CD4-positive, alpha-beta T cell treated with Interleukin-17A for 4 hours (primary cell): ENCODE measurements around the gene KLF17.
"Not testable (repeated sequence)": the region's sequence is repeated elsewhere in the genome, so short reads cannot be mapped to it uniquely, and the experiment has no call there.

Experiments used
- DNase-seq: peaks from one replicate; pipeline ENCODE4 v3.0.0-alpha.2; 2020; ENCODE audit warnings: mixed read lengths

KLF17 gene

GRCh38 chr1:44110916-44111315 is 7.7 kb upstream of the KLF17 start:
- DNase-seq = no peak

GRCh38 chr1:44111861-44112260 is 6.8 kb upstream of the KLF17 start:
- no peak for DNase-seq

- no peak for DNase-seq
Observed at GRCh38 chr1:44112486-44112885, 6.1 kb upstream of the KLF17 start.

GRCh38 chr1:44113095-44113609 is 5.5 kb upstream of the KLF17 start:
- DNase-seq = no peak

GRCh38 chr1:44114098-44114497 is 4.5 kb upstream of the KLF17 start:
- DNase-seq = no peak

DNA sequence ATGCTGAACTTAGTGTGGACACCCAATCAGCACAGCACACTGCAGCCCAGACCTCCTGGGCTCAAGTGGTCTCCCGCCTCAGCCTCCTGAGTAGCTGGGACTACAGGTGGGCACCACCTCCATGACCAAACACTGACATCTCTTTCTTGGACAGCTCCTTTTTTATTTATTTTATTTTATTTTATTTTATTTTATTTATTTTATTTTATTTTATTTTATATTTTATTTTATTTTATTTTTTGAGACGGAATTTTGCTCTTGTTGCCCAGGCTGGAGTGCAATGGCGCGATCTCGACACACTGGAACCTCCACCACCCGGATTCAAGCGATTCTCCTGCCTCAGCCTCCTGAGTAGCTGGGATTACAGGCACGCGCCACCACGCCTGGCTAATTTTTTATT is 1.3 kb upstream of the KLF17 start:
- not testable (repeated sequence) for DNase-seq

DNA sequence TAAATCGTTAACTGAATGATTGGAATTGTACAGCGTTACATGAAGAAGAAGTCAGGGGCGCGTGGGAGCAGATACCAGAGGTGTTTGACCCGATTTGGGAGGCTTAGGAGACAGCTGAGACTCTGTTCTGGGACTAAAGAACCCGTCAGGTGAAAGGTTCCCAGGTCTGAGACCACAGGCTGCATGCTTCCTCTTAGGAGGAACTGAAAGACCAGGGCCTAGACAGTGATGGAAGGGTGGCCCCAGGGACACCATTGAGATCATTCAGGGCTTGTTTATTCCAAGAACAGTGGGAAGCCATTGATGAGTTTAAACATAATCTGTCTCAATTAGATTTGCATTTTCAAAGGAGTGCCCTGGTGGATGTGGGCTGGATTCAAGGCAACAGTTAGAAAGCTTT is 904 bp downstream of the KLF17 start:
- DNase-seq = no peak

GRCh38 chr1:44120398-44120949 is 1.9 kb downstream of the KLF17 start:
- DNase-seq = no peak

GRCh38 chr1:44129616-44130500 is 11.2 kb downstream of the KLF17 start:
- no peak for DNase-seq

DNA sequence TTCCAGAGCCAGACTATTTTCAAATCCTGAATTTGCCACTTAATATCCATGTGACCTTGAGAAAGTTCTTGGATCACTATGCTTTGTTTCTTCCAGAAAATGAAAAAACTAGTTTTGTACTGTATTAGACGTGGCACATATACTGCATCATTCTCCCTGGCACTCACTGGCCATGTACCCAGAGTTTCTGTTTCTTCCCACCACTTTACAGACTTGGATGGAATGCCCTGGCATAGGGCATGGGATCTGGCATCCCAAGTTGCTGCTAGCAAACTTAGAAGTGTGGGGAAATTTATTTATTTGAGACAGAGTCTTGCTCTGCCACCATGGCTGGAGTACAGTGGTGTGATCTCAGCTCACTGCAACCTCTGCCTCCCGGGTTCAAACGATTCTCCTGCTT is 12.8 kb downstream of the KLF17 start:
- DNase-seq = no peak

GRCh38 chr1:44134071-44134920 is 15.7 kb downstream of the KLF17 start:
- DNase-seq = no peak

DNA sequence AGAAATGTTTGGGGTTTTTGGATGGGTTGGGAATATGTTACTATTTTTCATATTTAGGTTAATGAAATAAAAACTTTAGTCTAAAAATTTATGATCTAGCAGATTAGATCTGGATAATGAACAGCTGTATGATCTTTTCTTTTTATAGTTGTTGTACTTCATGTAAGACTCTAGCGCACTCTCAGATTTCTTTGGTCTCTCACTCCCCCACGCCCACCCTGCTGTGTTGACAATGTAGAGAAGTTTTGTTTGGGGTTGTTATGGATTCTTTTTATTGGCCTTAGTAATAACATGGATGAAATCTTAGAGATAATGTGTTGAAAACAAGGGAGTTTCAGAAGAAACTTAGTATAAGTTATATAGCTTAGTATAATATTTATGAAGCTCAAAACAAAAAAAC is 17.3 kb downstream of the KLF17 start:
- no peak for DNase-seq

DNA sequence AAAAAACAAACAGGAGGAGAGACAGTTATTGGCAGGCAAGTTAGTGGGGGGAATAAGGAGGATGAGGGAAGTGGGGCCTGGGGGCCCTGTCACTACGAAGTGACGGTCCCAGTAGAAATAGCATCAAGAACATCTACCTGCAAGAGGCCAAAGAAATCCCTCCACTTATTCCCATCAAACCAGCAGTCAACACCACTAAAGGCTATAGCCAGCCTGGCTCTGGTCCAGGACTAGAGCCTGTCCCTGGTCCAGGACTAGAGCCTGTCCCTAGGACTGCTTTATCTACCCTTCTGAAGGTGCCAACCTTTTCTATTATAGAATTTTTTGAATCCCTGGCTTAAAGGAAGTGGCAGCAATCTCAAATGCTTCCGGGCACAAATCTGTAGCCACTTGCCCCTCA is 19.6 kb downstream of the KLF17 start:
- DNase-seq = no peak

DNA sequence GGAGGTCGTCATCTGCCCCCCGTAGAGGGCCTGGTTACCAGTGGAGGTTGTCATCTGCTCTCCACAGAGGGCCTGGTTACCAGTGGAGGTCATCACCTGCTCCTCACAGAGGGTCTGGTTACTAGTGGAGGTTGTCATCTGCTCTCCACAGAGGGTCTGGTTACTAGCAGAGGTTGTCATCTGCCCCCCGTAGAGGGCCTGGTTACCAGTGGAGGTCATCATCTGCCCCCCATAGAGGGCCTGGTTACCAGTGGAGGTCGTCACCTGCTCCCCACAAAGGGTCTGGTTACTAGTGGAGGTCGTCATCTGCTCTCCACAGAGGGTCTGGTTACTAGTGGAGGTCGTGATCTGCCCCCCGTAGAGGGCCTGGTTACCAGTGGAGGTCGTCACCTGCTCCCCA is 20.9 kb downstream of the KLF17 start:
- DNase-seq = not testable (repeated sequence)

DNA sequence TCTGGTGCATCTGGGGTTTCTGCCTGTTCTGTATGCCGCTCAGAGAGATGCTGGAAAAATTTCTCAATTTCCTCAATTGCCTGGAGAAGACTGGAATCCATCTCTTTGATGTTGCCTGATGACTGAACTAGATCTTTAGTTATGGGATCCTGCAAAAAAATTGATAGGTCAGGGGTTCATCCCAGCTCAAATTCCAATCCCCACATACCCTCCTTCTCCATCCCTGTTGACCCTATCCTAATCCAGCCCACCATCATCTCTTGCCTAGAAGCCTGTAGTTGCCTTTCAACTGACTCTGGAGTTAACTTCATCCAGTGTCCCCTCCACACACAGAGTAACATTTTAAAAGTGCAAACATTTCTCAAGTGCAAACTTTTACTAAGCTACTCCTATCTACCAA is 22.9 kb downstream of the KLF17 start, which contains the start of gene KLF18:
Gene KLF18 (minus strand): TSS at position 101 of the 400 bp plus-strand sequence. CDS start 0 bp downstream, at position 101.
- no peak for DNase-seq

- no peak for DNase-seq
Observed at GRCh38 chr1:44144962-44145756, 26.5 kb downstream of the KLF17 start.

GRCh38 chr1:44146536-44147361 is 28.1 kb downstream of the KLF17 start:
- no peak for DNase-seq

DNA sequence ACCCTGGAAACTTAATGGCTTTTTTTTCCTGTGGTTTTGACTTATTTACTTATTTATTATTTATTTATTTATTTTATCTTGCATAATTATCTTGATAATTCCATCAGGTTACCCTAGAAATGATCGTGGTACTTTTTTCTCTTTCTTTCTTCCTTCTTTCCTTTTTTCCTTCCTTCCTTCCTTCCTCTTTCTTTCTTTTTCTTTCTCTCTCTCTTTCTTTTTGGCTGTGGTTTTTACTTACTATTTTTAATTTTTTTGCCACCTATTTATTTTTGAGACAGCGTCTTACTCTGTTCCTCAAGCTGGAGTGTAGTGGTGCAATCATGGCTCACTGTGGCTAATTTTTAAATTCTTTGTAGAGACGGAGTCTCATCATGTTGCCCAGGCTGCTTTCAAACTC is 29.0 kb downstream of the KLF17 start:
- no peak for DNase-seq

DNA sequence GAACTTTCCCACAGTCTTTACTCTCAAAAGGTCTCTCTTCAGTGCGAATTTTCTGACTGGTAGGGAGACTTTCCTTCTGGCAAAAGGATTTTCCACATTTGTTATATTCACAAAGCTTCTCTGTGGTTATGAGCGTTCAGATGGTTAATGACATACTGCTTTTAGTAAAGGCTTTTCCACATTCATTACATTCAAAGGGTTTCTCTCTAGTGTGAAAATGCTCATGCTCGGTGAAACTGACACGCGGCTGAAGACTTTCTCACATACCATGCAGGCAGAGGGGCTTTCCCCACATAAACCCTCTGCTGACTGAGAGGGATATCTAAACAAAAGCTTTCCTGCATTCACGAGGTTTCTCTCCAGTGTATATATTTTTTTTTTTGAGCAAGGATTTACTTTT is 32.7 kb downstream of the KLF17 start:
- DNase-seq = no peak

- no peak for DNase-seq
Observed at GRCh38 chr1:44151808-44152207, 33.2 kb downstream of the KLF17 start.

DNA sequence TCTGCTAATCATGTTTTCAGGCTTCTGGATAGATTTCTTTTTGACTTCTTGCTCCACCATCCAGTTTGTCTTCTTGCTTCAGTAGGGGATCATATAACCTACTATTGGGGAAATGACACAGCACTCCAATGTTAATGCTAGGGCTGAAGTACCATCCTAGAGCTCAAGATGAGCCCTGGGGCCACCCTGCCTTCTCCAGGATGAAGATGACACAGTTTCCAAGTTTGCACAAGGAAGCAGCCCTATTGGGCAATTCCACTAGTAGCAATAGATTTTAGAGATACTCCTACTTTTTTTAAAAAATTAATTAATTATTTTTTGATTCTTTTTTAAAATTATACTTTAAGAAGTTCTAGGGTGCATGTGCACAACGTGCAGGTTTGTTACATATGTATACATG is 34.1 kb downstream of the KLF17 start:
- no peak for DNase-seq

DNA sequence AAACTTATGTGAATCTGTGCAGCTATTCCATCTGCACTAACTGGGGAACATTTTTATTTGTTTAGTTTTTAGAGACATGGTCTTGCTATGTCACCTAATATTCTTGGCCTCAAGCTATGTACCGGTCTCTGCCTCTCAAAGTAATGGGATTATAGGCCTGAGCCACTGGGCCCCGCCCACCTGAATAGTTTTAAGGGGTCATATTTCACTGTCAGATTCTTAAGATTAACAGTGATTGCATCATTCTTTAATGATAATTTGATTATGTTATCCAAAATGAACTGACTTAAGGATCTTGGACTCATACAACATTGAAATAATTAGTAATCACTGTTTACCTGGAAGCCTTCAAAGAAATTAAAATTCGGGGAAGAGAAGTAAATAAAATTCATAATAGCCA is 35.4 kb downstream of the KLF17 start:
- DNase-seq = no peak
